Measurements from ENCODE around the gene DDX10.

DDX10 gene

DNA sequence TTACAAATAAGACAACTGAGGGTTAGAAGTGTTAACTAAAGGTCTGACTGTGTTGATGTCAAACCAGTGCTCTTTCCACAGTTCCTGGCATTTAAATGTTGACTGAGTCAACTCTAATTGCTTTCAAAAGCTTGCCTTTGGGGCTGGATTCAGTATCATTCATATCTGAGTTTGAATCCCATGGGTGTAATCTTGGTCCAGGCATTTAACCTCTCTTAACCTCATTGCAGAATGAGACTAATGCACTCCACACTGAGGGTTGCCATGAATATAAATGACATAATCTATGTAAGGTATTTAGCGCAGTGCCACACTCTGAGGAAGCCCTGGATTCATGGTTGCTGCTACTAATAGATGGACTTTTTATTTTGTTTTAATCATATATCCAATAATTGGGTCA is 274.3 kb downstream of the DDX10 start:
- DNase-seq (ENCODE audit: low spot score): no peak

DNA sequence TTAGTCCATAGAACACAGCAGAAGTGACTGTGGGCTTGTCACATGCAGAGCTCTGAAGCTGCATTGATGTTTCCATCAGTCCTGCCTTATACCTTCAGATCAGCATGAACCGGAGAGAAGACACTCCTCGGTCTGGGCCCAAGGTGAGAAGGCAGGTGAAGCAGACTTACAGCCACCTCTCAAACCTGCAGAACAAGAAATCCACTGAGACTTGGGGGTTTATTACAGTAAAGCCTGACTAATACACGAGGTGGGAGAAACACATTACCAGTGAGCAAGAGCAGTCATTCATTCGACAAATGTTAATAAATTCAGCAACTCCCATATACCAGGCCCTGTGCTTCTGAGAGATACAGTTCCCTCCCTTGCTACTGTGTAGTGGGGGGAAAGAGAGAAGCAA is 279.0 kb downstream of the DDX10 start:
- DNase-seq (ENCODE audit: low spot score): no peak

DNA sequence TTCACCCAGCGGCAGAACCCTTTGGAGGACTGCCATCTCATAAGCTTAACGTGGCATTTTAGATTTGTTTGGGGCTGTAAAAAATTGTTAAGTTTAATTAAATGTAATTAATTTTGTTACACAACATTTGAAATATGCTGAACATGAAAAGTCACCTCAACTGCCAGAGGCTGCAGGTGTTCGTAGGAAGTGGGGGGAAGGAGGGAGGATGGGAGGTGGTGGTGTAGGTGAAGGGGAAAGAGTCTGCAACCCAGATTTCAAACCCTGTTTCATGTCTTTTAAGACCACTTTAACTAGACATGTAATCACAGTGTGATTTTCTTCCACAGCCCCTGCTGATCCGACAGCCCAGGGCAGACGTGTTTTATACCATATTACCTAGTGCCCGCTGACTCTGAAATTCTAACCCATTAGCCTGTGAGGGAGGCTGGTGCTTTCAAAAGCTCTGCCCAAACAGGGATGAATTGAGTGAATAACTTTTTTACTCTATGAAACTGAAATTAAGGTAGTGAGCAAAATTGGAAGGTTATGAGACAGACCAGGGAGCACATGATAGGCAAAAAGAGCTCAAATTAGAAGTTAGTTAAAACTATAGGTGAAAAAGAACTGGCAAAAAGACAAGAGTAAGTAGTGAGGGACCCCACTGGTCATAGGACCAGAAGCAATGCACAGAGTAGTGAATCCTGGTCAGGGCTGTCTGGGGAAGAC is 279.8 kb downstream of the DDX10 start:
- DNase-seq (ENCODE audit: low spot score): no peak

DNA sequence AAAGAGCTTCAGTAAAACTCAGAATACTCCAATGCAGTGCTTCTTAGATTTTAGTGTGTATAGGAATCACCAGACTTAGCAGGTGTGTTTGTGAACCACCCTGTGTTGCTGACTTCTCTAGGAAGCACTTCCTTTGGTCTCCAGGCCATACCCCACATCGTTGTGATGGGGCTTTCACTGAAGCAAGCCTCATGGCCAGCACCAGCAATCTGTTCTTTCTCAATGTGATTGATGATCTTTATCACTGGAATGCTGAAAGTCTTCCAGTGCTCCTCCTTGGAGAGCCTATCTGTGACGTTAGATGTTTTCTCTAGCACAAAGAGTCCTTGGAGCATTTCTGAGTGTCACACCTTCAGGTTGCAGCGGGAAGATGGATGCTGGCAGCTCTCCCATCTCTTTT is 280.5 kb downstream of the DDX10 start:
- DNase-seq (ENCODE audit: low spot score): no peak

DNA sequence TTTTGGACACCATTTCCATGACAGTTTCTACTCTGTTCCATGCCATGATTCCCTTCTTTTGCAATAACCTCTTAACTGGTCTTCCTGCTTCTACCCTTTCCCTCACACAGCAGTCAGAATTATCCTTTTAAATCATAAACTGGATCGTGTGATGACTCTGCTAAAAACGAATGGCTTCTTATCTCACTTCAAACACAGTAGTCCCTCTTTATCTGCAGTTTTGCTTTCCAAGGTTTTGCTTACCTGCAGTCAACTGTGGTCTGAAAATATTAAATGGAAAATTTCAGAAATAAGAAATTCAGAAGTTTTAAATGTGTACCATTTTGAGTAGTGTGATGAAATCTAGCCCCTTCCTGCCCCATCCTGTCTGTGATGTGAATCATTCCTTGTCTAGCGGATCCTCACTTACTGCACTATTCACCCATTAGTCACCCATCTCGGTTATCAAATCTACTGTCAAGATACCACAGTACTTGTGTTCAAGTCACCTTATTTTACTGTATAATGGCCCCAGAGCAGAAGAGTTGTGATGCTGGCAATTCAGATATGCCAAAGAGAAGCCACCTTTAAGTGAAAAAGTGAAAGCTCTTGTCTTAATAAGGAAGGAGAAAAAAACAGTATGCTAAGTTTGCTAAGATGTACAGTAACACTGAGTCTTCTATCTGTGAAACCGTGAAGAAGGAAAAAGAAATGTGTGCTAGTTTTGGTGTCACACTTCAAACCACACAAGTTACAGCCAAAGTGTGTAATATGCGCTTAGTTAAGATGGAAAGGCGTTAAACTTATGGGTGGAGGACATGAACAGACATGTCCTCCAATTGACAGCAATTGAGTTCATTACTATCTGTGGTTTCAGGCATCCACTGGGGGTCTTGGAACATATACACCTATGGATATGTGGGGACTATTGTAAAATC is 283.0 kb downstream of the DDX10 start:
- DNase-seq (ENCODE audit: low spot score): no peak

DNA sequence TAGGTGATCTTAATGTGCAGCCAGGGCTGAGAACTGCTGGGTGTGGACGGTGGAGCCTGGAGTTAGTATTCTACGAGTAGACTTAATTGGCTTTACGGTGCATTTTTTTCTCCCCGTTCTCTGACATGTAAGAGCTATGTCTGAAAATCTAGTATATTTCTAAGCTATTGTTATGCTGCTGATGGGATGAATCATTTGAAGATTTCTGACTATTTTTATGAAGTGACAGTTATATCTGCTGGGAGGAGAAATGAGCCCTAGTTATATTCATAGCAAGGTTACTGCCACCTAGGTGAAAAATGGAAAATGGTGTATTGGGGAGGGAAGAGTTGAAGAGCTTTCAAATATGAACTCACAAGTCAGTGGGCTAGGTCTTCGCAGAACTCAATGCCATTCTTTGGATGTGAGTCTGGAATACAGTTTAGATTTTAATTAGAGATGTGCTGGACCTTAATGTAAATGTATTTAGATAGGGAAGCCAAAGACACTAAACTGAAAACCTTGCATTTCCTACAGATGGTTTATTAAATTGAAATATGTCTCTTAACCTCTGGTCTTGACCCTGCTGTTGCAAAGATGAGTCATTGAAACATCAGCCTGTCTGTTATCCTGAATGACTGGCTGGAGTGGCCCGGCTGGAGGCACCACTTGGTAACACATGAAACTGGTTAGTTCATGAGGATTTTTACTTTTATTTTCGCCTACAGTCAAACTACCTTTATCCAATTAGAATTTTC is 293.7 kb downstream of the DDX10 start:
- DNase-seq (ENCODE audit: low spot score): no peak

DNA sequence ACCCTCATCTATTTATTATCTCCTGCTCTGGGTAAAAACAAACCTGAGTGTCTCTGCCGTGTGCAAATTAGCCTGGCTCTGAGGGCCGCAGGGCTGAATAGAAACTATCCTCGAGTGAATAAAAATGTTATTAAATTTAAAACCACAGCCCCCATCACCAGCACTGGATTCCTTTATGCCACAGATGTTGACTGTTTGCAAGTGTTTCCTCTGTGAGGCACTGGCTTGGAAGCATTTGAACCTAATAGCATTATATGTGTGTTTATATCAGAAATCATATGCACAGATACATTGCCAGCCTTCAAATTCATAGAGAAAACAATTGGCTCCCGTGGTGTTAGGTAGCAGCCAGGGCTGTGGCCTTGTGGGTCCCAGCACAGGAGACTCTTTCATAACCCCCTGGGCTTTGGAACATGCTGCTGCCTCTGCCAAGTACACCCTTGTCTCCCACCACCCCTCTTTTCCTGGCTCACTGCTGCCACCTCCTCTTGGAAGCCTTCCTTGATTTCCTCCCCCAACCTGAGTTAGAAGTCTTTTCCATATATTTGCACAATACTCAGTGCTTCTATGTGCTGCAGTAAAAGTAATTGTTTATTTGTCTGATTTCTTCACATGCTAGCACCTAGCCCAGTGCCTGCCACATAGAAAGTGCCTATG is 294.4 kb downstream of the DDX10 start:
- no peak for DNase-seq (ENCODE audit: low spot score)

DNA sequence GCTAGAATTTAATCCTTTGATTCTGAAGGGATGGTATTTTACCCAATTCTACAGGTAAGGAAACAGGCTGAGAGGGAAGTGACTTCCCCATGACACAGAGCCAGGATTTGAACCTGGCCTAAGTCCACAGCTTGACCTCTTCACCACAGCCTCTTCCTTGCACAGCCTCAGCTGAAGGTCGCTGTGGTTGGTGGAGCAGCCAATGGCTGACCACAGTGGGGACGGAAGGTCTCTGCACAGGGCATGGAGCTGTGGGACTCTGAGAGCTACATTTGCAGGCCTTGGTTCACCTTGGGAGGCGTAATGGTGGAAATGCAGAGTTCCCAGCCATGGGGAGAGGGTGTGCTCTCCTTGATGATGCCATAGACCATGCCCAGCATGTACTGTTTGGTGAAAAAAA is 295.0 kb downstream of the DDX10 start:
- DNase-seq (ENCODE audit: low spot score): no peak

DNA sequence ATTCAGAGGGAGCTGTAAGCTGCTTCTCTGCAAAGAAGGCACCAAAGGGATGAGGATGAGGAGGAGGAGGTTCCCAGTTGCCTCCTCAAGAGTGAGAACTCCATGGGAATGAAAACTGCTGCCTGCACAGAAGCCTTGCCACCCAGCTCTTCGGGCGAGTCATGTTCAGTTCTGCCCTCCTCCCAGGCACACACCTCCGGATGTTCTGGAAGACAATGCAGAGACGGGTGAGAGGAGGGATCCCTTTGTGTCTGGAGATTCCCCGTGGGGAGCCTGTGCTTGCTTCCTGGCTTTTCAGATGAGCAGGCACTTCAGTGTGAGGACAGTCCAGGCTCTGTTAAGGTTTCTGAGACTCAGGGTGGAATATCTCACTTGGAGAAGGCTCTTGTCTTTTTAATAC is 295.6 kb downstream of the DDX10 start:
- DNase-seq (ENCODE audit: low spot score): no peak

DNA sequence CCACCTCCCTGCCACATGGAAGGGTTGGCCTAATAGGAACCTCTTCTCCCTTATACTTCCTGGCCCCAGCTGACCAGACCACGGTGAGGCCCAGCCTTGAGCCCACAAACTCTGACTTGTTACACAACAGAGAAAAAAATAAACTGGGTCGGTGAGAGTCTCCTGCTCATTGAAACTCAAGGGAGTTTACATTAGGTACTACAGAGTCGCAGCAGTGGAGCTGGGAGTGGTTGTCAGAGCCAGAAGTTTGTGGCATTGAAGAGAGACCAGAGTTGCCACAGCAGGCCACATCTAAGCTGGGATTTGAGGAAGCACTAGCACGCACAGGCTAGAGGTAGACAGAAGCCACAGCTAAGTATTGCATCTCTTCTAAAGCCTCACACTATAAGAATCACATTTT is 296.2 kb downstream of the DDX10 start:
- no peak for DNase-seq (ENCODE audit: low spot score)

DNA sequence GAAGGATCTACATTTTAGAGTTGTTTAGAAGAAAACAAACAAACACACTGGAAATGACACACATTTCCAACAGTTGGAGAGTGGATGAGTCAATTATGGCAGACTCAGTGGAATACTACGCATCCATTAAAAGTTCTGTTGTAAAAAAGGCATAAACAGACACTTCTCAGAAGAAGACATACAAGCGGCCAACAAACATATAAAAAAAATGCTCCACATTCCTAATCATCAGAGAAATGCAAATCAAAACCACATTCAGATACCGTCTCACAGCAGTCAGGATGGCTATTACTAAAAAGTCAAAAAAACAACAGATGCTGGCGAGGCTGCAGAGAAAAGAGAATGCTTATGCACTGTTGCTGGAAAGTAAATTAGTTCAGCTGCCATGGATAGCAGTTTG is 298.2 kb downstream of the DDX10 start:
- no peak for DNase-seq (ENCODE audit: low spot score)

DNA sequence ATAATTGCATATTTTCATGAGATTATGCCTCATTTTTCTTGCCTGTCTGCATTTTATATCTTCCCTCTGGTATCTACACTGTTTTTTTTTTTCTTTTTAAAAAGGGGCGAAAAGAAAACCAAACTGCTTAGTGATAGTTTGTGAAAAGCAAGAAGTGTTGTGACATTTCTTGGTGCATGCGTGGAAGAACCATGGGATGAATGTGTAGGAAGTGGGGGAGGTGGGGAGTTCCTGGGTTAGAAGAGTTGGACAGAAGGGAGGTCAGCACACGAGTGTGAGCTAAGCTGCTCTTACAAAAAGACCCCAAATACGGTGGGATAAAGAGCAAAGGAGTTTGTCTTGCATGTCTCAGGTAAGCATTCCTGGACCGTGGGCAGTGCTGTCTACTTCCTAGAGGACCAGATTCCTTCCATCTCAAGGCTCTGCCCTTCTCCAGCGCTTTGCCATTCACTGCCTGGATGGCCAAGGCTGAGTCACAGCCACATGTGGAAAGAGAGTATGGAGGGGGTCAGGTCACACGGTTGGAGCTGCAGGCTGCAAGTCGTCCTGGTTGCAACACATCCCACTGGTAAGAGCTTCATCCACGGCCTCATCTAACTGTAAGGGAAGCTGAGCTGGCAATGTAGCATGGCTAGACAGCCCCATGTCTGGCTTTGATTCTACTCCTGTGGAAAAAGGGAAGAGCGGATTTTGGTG is 300.6 kb downstream of the DDX10 start:
- DNase-seq (ENCODE audit: low spot score): no peak

DNA sequence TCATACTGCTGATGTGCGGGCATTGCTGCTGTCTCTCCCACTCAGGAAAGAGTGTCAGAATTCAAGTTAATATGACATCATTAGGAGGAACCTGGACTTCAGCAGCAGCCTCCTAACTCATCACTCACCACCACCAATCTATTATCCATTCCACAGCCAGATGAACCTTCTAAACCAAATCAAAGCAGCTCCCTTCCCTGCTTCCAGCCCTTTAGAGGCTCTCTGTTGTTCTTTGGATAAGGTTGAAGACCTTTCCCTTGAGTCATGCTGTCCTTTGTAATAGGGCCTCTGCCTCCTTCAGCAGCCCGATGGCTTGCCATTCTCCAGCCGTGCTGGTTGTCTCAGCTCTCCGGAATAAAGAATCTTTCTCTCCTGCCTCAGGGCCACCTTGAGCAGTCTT is 301.3 kb downstream of the DDX10 start:
- no peak for DNase-seq (ENCODE audit: low spot score)

DNA sequence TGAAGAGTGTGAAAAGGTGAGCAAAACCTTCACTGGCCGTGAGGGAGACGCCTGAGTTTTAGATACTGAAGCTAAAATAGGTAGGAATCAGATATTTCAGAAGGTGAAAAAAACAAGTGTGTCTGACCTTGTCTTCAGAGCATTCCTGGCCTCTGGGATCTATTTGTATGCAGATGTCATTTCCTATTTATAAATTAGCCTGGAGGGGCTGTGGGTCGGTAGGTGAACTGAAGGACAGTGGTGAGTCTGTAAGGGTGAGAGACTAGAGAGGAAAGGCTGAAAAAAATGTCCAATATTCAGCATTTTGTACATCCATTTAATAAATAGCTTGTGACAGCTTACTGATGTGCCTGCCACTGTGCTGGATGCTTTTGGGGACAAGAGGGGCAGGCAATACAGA is 302.1 kb downstream of the DDX10 start:
- DNase-seq (ENCODE audit: low spot score): no peak

DNA sequence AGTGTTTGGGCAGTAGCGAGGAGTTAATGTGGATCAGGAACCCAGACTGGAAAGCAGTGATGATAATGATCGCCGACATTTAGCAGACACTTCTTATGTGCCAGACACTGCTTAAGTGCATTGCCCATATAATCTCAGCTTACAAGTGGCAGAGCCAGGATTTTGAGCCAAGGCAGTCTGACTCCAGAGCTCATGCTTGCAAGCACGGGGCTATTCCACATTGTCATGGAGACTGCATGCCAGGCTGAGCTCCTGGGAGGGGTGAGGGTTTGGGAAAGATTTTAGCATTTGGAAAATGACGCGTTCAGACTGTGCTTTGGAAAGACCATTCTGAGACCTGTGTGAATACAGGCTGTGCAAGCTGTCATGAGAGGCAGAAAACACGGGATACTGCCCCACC is 302.7 kb downstream of the DDX10 start:
- peak; percentile 75 for DNase-seq (ENCODE audit: low spot score)

DNA sequence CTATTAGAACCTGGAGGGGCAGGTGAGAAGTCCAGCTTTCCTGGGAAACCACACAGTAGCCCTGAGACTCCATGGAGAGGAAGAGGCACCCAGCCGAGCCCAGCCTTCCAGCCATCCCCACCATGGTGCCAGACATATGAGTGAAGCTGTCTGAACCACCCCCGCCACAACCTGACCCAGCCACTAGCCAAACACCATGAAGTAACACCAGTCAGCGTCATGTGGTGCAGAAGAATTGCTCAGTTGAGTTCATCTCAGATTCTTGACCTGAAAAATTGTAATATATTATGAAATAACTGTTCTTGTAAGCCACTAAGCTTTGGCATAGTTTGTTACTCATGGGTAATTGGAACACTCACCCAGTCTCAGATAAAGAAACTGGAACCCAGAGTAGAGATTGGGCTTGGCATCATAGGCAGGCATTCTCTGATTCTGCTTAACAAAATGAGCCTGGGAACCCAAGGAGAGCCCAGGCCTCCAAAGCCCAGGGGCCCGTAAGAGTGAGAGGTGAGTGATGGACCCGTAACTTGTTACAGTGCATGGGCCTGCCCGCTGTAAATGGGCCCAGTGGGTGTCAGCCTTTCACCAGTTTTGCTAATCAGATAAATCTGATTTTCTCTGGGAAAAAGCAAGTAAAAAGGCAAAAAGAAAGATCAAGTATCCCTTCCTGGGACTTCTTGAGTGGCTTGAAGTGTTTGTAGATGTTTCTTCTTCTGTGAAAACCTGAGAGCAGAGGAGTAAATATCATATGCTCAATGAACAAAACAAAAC is 305.5 kb downstream of the DDX10 start:
- DNase-seq (ENCODE audit: low spot score): no peak

DNA sequence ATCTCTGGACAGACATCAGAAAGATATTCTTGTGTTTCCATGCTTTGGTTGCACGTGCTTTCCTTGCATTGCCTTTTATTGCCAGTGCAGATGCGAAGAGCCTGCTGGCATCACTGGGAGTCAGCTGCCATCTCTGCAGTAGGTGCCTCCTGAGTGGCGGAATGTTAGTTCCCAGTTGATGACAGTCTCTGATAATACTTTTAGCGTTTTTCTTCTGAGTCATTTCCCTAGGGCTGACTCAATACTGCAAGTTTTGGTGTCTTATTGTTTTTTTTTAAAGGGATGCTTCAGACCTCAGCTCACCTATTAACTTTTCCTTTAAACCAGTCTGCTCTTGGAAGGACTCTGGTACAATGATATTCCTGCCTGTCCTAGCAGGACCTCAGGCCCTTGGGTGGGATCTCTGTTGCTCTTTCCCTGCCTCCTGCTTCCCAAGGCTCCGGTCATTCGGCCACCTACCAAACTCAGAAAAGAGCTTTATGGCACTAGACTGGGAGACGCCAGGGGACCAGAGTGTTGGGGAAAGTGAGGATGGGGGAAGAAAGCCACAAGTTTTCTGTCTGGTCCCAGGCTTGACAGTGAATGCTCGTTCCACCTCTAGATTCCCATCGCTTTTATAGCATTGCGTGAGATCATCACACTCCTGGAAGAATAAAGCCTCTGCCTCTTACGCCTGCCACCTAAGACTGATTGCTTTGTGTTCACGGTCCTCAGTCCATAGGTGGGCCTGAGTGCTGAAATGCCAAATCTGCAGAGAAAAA is 308.7 kb downstream of the DDX10 start:
- DNase-seq (ENCODE audit: low spot score): no peak

DNA sequence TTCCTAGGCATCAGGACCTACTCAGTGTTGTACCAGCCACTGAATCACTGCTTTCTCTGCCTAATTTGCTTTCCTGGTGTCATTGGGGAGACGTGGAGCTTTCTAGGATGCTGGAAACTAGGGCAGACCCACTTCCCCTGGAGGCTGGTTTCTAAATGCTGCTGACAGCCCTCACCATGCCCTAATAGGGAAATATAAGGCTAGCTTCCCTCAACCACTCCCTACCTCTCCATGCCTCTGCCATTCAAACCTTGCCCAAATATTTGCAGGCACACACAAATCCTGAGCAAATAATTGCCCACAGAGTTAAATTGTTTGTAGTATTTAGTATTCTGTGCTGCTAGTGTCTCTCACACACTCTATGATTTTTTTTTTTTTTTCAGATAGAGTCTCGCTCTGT is 310.2 kb downstream of the DDX10 start:
- no peak for DNase-seq (ENCODE audit: low spot score)

DNA sequence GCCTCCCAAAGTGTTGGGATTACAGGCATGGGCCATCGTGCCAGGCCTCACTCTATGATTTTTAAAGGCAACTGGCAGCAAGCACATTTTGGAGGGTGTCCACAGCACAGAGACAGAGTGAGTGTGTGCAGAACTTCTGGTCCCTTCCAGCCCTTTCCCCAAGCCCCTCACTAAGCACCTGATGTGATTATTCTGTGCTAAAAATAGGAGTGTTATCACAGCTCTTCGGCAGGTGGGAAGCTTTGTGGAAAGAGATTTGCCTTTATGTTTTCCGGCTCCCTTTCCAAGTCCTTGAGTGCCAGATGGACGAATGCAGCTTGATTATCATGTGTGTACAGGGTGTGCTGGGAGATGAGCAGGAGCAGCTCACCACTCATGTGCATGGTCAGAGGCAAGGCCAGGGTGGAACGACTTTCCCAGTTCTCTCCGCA is 310.8 kb downstream of the DDX10 start:
- DNase-seq (ENCODE audit: low spot score): no peak

Data from Ammon's horn (tissue), 1 donor.